Tibial artery (tissue), 4 donors: Measurements from ENCODE around the gene ZBTB16.

Source experiments
- DNase-seq, 2 donors: peaks; one replicate each; pipeline ENCODE4 v3.0.0-alpha.2; 2019
- H3K27ac ChIP-seq, 2 donors: fragments of 200-600 bp; sonication (generic) in 1 of 2; 1 replicate in 1 of 2; 2 replicates in 1 of 2; pipeline ENCODE4 v1.5.1; 2018 to 2019; ENCODE audit warnings: mild to moderate bottlenecking in 1 of 2
- H3K27me3 ChIP-seq, 2 donors: fragments of 200-600 bp; sonication (generic) in 1 of 2; one replicate each; pipeline versions ENCODE4 v1.5.1 to v1.6.0; 2016 to 2019
- H3K36me3 ChIP-seq, 3 donors: fragments of 200-600 bp; sonication (generic) in 2 of 3; one replicate each; pipeline ENCODE4 v1.5.1; 2016 to 2019; ENCODE audit warnings: mild to moderate bottlenecking in 2 of 3
- H3K4me1 ChIP-seq, 4 donors: fragments of 200-600 bp; sonication (generic) in 2 of 4; 1 replicate in 3 of 4; 2 replicates in 1 of 4; pipeline ENCODE4 v1.5.1; 2016 to 2019
- H3K4me3 ChIP-seq, 2 donors: fragments of 200-600 bp; sonication (generic) in 1 of 2; 1 replicate in 1 of 2; 2 replicates in 1 of 2; pipeline ENCODE4 v1.5.1; 2018 to 2019; ENCODE audit warnings: mild to moderate bottlenecking in 2 of 2
- H3K9me3 ChIP-seq, 3 donors: fragments of 200-600 bp; sonication (generic) in 1 of 3; one replicate each; pipeline ENCODE4 v1.5.1; 2016 to 2019
- CTCF ChIP-seq, 2 experiments: fragments of 200-600 bp in 1 of 2; fragments of 450-650 bp in 1 of 2; IDR thresholded peaks; one replicate each; pipeline ENCODE4 v1.5.1; 2017 to 2019; ENCODE audit warnings: antibody characterized with exemption in 2 of 2, mild to moderate bottlenecking in 1 of 2, moderate library complexity in 1 of 2
- intact Hi-C: fragments of 100-400 bp; cut with DNase I; formaldehyde crosslinking; loops from one replicate; pipeline ENCODE4 v1.15.0; 2023; ENCODE audit warnings: low total_unique reads

ZBTB16 gene

GRCh38 chr11:114213622-114214021 is 154.1 kb downstream of the ZBTB16 start:
- intact Hi-C loops: no loop called here
- TF ChIP-seq CTCF (IDR thresholded peaks at IDR 0.05): no peak
- DNase-seq: no peak
- Histone ChIP-seq H3K4me3 (no peak overlapping the region), H3K27ac (peak overlapping the region in 1 of 2 donors; percentile 5), H3K9me3 (no peaks in the 10 kb centered on the region), H3K4me1 (peaks cover 0 to 100% (median 74%) of the 10 kb centered on the region in 4 donors), H3K36me3 (peaks cover 73 to 88% (median 78%) of the 10 kb centered on the region in 3 donors), H3K27me3 (no peaks in the 10 kb centered on the region)

- Histone ChIP-seq H3K27me3 (no peaks in the 10 kb centered on the region), H3K36me3 (peaks cover 66 to 81% (median 69%) of the 10 kb centered on the region in 3 donors), H3K9me3 (no peaks in the 10 kb centered on the region), H3K27ac (peak overlapping the region; percentile 26 to 39), H3K4me3 (no peak overlapping the region), H3K4me1 (peaks cover 0 to 100% (median 77%) of the 10 kb centered on the region in 4 donors)
- no peak for DNase-seq
- intact Hi-C loops: no loop called here
- no peak for TF ChIP-seq CTCF (IDR thresholded peaks at IDR 0.05)
Measured at GRCh38 chr11:114215428-114215827, 155.9 kb downstream of the ZBTB16 start.

DNA sequence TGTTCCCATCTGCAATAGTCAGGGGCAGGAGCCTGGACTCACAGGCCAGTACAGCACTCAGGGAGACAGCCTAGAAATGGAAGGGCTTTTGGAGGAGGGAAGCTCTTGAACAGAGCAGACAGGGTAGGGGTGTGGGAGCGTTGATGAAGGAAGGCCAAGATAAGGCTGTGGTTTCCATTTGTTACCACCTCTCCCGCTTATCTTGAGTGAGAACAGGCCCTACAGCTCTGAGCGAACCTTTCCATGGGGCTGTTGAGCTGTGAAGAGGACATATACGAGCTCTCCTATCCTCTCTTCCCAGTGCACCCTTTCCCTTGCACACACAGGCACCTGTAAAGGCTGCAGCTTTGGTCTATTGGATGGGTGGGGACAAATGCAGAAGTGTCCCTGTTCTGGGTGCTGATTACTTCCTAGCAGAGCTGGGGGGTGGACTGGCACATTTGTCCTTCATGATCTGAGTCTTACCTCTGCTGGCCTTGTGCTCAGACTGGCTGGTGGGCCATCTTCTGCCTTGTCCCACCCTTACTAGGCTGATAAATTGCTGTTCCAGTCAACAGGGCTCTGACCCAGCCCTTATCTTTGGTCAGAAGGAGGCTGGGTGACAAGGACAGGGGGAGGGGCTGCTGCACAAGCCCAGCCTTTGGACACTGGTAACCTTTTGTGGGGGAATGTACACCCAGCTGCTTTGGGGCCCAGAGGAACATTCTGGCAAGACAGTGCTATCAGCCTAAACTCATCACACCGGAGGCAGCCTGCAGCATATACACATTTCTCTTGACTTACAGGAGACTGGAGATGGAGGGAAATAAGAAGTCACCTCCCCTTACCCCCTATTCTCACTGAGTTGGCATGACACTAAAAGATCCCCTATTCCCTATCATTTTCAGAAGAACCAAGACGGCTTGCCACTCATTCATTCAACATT is 156.6 kb downstream of the ZBTB16 start:
- no peak for TF ChIP-seq CTCF (IDR thresholded peaks at IDR 0.05)
- Histone ChIP-seq H3K27me3 (no peaks in the 10 kb centered on the region), H3K4me3 (no peak overlapping the region), H3K36me3 (peaks cover 60 to 79% (median 68%) of the 10 kb centered on the region in 3 donors), H3K4me1 (peaks cover 0 to 100% (median 78%) of the 10 kb centered on the region in 4 donors), H3K9me3 (no peaks in the 10 kb centered on the region), H3K27ac (peak overlapping the region in 1 of 2 donors; percentile 39)
- intact Hi-C loops: no loop called here
- DNase-seq: no peak

DNA sequence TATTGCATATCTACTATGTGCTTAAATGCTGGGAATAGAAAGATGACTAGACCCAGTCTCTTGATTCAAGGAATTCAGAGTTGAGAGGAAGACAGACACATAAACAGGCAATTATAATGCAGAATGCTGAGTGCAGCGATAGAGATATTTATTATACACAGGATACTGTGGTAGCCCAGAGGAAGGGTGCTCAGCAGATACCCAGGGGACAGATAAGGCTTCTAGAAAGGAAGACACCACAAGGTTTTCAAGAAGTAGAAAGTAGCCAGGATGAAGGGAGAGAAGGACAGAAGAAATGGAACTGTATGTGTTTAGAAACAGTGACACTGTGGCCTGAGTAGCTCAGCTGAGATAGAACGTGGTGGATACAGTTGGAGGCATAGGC is 157.3 kb downstream of the ZBTB16 start:
- intact Hi-C loops: no loop called here
- no peak for DNase-seq
- Histone ChIP-seq H3K4me3 (no peak overlapping the region), H3K27ac (peak overlapping the region; percentile 2 to 9), H3K4me1 (peaks cover 0 to 100% (median 76%) of the 10 kb centered on the region in 4 donors), H3K36me3 (peaks cover 58 to 78% (median 68%) of the 10 kb centered on the region in 3 donors), H3K9me3 (no peaks in the 10 kb centered on the region), H3K27me3 (no peaks in the 10 kb centered on the region)
- no peak for TF ChIP-seq CTCF (IDR thresholded peaks at IDR 0.05)

- no peak for DNase-seq
- Histone ChIP-seq H3K36me3 (peaks cover 49 to 78% (median 64%) of the 10 kb centered on the region in 3 donors), H3K9me3 (no peaks in the 10 kb centered on the region), H3K27ac (no peak overlapping the region), H3K4me1 (peaks cover 0 to 95% (median 71%) of the 10 kb centered on the region in 4 donors), H3K27me3 (no peaks in the 10 kb centered on the region), H3K4me3 (no peak overlapping the region)
- intact Hi-C loops: no loop called here
- no peak for TF ChIP-seq CTCF (IDR thresholded peaks at IDR 0.05)
Measured at GRCh38 chr11:114218508-114218907, 159.0 kb downstream of the ZBTB16 start.
